ENCODE data around the gene ZNF618.

The ZNF618 gene

DNA sequence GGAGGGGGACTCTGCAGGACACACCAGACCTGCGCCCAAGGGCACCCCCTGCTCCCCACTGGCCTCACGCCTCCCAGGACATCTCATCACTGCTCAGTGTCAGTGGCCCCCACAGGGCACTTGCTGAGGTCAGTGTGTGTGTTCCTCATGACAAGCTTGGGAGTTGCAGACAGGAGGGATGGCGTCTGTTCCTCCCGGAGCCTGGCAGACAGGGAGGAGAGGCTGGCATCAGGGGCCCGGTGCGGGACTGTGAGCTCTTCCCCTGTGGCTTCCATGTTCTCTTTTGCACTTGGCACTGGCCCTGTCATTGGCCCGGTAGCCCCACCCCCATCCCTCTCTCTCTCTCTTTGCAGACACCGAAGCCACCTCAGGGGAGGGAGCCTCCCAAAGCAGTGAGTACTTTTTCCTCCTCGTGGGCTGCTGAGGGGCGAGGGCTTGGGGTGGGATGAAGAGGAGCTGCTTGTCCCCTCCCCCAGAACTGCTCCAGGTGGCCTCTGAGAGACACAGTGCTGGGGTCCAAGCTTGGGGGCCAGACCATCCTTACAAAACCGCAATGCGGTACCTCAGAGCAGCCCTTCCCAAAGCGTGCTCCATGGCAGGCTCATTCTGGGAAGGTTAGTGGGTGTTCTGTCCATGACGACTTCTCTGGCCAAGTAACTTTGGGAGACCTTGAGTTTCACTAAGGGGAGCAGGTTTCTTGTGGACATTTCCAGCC lies 126.3 kb downstream of the ZNF618 start:
- no peak for DNase-seq (ENCODE audit: low spot score)

DNA sequence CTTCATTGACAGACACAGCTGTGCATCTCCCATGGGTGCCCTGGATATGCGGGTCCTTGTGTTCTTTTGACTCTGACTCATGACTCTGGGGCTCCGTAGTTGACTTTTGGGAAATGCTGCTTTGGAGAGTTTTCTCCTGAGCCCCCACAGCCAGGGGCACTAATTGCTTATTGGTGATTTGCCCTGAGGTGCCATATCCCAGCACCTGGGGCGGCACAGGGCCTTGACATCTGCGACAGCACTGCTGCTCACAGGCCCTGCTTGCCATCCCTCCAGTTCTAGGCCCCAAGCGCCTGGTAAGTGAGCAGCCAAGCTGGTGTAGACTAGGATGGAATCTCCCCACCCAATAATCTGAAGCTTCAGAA lies 126.9 kb downstream of the ZNF618 start:
- DNase-seq (ENCODE audit: low spot score) = no peak

- DNase-seq (ENCODE audit: low spot score) = no peak
Measured at GRCh38 chr9:114003351-114003750, 127.2 kb downstream of the ZNF618 start.

DNA sequence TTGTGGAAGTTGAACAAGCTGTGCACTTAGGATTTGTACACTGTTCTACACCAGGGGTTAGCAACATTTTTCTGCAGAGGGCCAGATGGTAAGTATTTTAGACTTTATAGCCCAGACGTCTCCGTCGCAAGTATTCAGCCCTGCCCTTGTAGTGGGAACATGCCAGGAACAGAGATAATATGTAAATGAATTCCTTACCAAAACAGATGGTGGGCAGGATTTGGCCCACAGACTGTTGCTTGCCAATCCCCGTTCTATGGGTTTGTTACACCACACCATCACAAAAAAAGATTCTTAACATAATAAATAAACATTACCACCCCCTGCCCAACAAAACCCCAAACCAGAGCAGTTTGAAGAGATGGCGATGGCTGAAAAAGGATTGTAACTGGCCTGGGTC lies 127.6 kb downstream of the ZNF618 start:
- DNase-seq (ENCODE audit: low spot score) = no peak

- DNase-seq (ENCODE audit: low spot score) = no peak
Measured at GRCh38 chr9:114004221-114004716, 128.2 kb downstream of the ZNF618 start.

GRCh38 chr9:114005371-114006154 lies 129.5 kb downstream of the ZNF618 start:
- DNase-seq (ENCODE audit: low spot score) = no peak

DNA sequence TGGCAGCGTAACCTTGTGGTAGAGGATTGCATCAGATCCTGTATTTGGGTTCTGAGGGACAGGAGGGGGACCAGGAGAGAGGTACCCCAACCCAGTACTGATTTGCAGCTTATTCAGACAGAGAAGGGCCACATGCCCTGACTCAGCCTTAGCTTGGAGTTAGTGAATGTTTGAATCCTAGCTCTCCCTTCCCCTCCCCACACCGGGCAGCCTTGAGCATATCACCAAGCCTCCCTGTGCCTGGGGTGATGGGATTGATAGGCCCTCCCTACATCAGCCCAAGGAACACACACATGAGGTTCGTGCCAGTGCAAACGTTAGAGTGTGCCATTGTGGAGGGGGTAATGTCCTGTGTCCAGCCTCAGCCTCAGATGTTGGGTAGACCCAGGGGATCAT lies 130.0 kb downstream of the ZNF618 start:
- no peak for DNase-seq (ENCODE audit: low spot score)

DNA sequence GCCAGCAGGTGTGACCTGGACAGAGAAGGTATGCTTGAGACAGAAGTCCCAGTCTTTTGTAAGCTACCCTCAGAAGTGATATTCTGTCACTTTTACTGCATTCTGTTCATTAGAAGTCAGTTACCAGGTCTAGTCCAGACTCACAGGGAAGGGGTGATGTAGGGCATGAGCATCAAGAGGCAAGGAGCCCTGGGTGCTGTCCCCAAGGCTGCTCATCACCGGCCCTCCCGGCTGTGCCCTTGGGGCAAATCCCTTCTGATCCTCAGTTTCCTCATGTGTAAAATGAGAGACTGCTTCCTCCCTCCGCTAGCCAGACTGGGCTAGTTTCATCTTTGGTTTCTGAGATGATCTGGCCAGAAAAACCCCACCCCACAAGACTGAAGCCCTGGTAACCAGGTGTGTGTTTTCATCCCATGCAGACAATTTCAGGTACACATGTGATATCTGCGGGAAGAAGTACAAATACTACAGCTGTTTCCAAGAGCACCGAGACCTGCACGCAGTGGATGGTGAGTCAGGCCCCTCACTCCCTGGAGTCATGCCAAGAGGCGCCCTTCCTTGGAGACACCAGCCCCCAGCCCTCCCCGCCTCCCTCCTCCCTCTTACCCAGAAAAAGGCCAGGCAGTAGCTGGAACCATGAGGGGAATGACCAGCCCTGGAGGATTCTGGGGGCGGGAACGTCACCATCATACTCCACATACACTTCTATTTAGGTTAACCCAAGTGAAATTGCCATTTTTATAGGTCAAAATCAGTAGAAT lies 131.0 kb downstream of the ZNF618 start:
- no peak for DNase-seq (ENCODE audit: low spot score)

DNA sequence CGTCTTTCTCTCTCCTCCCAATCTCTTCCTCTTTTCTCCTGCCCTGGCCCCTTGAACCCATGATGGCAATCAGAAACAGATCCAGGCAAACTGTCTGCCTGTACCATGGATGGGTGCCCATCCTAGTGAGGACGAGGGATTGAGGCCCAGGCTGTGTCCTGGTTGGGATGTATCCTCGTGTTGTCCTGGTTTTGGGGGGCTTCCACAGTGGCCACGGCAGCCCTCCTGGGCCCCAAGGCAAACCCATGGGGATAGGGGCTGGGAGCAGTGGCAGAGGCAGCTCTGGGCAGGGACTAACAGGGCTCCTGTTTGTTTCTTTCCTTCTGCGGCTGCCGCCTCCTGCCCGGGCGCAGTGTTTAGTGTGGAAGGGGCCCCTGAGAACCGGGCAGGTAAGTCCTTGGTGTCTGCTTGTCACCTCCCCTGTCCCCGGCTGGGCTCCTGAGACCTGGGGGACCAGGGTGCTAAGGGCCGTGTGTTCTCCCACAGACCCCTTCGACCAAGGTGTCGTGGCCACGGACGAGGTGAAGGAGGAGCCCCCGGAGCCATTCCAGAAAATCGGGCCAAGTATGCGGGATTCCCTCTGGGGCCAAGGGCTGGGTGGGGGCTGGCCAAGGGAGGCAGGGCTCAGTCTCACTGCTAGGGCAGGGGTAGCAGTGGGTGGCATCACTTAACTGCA lies 132.0 kb downstream of the ZNF618 start:
- DNase-seq (ENCODE audit: low spot score) = no peak

DNA sequence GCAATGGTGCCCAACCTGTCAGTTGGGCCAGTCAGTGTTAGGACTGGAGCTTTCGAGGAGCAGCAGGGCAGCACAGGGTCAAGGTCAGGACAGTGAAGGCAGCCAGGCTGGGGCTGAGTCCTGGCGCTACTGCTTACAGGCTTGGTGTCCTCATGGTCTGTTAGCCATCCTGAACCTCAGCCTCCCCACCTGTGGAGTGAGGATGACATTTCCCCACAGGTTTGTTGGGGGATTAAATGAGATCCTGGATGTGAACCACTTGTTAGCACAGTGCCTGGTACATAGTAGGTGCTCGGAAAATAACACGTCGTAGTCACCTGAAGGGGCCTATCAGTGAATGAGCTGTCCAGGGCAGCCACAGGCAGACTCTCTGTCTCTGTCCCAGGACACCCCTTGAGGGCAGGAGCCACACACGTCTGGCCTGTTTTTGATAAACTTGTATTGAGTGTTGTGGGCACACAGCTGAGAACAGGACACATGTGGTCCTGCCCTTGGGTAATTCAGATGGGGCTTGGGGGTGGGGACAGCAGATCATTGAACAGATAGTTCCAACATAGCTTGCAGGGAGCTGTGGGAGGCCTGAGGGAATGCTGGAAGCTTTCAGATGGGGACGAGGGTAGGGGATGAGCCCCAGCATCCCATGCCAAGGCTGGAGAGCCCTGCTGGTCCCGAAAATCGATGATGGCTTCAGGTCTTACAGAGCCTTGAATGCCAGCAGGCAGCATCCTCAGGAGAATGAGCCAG lies 132.7 kb downstream of the ZNF618 start:
- DNase-seq (ENCODE audit: low spot score) = no peak

- DNase-seq (ENCODE audit: low spot score) = no peak
Measured at GRCh38 chr9:114011313-114011712, 135.2 kb downstream of the ZNF618 start.

DNA sequence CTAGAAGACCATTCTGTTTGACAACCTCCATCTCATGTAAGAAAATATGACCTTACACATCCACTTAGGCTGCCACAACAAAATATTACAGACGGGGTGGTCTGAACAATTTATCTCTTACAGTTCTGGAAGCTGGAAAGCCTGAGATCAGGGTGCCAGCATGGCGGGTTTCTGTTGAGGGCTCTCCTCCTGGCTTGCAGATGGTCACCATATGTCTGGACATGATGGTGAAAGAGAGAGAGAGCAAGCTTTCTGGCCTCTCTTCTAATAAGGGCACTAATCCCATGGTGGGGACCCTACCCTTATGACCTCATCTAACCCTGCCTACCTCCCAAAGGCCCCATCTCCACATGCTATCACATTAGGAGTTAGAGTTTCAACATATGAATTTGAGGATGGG lies 136.0 kb downstream of the ZNF618 start:
- no peak for DNase-seq (ENCODE audit: low spot score)

GRCh38 chr9:114014044-114014443 lies 137.9 kb downstream of the ZNF618 start:
- DNase-seq (ENCODE audit: low spot score) = no peak

DNA sequence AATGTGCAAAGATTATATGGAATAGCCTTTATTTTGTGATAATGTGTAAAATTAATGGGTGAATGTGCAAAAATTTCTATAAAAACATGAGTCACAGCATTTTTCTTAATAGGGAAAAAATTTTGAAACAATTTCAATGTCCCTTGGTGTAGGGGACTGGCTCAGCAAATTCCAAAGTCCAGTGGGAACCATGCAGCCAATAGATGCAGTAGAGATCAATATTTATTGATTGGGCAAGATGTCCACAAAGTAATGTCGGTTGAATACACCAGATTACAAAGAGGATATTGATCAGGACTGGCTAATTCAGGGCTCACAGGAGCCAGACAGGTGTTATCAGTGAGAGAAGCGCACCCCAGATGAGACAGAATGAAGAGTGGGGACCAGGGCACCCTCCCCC lies 139.5 kb downstream of the ZNF618 start:
- no peak for DNase-seq (ENCODE audit: low spot score)

GRCh38 chr9:114016101-114016500 lies 140.0 kb downstream of the ZNF618 start:
- DNase-seq (ENCODE audit: low spot score) = no peak

DNA sequence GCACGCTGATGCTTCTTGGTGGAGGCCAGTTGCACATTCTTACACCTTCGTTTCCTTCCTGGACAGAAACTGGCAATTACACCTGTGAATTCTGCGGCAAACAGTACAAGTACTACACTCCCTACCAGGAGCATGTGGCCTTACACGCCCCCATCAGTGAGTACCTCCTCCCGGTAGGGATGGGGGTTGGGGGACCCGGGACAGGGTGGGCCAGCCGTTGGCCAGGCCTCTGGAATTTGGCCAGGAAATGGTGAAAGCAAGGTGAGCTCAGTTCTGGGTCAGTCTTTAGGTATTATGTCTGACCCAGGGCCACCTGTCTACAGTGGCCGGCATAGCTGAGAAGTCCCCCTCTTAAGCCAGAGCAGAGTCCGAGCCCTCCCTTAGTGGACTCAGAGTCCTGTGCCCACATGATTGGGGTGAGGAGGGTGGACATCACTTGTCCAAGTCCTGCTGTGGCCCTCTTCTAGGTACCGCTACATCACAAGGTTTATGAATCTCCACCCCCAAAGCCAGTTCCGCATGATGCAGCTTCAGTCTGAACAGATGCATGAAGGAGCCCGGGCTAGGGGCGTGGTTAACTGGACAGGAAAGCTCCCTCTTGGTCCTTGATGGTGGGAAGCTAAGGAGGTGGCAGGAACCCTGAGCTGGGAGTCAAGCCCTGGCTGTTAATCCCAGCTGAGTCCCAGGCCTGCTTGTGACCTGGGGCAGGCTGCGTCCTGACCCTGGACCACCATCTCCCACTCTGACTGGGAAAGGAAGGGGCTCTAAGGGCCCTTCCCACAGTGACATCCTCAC lies 140.7 kb downstream of the ZNF618 start:
- DNase-seq (ENCODE audit: low spot score) = no peak

GRCh38 chr9:114017741-114018715 lies 141.9 kb downstream of the ZNF618 start:
- no peak for DNase-seq (ENCODE audit: low spot score)

DNA sequence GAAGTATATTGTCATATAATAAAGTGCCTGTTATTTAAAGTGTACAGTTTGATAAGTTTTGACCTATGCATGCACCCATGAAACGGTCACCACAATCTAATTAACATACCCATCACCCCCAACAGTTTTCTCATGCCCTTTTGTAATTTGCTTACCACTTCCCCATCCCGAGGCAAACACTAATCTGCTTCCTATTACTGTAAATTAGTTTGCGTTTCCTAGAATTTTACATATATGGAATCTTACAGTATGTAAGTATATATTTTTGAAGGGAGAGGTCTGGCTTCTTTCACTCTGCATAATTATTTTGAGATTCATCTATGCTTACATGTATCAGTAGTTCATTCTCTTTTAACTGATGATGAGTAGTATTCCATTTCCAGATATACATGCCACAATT lies 145.5 kb downstream of the ZNF618 start:
- no peak for DNase-seq (ENCODE audit: low spot score)

- DNase-seq (ENCODE audit: low spot score) = no peak
Measured at GRCh38 chr9:114023961-114024360, 147.9 kb downstream of the ZNF618 start.

All from hematopoietic multipotent progenitor cell treated with erythropoietin and hydrocortisone succinate and interleukin-3 and kit ligand, for 17 days (in vitro differentiated cells).